ENCODE results near the gene HMCN2. TPM values are rescaled to one million over a fixed set of nuclear protein-coding genes. Genes with fewer than 3 reads are reported as not detected.

The HMCN2 gene
- total RNA-seq, 2 experiments from 2014 or later: not detected

DNA sequence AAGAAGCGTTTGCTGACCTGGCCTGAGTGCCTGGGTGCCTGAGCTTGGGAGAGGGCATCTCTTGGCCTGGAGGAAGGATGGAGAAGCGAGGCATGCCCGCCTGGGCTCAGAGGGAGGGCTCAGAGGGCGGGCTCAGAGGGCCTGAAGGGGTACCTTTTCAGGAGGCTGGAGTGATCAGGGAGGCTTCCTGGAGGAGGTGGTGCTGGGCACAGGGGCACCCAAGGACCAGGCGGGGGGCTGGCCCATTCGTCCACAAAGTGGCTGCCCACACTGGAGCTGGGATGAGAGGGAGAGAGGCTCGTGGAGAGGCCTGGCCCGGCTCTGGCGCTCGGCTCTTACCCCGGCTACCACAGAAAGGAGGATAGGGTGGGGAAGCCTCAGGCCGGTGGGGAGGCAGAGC lies 212.0 kb downstream of the HMCN2 start:
- POLR2A ChIA-PET: interaction anchor here (0.6 kb wide), 1 partner anchor 73 kb away, joined by 4 read pairs; no protein-coding TSS in a partner anchor

DNA sequence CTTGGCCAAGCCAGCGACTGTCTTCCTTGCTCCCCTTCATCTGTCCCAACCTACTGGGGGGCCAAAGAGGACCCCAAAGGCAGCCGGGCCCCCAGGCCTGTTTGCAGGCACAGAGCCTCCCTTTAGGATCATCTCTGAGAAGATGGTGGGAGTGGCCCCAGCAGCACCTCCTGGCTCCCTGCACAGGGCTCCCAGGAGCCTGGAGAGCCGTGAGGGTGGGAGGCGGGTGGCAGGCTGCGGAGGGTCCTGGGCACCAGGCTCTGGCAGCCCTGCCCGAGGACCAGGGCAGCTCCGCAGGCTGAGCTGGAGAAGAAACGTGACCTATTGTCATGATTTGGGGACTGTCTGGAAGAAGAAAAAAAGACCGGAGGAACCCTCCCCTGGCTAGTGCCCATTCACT lies 212.6 kb downstream of the HMCN2 start:
- Histone ChIP-seq H3K4me3 (ENCODE audit: low read depth, low read length, poor library complexity, severe bottlenecking) (no peak overlapping the region), H3K79me2 (ENCODE audit: insufficient read depth, low read depth, low read length) (no peaks in the 10 kb centered on the region), H4K20me1 (ENCODE audit: insufficient read depth, low read length) (no peaks in the 10 kb centered on the region), H3K9me2 (ENCODE audit: insufficient read depth, low read length) (no peaks in the 10 kb centered on the region), H3K36me3 (ENCODE audit: insufficient read depth, low read length) (no peaks in the 10 kb centered on the region), H3K9me3 (ENCODE audit: low read length) (no peaks in the 10 kb centered on the region), H3K4me2 (ENCODE audit: low read length) (no peak overlapping the region), H3K27ac (ENCODE audit: low read depth, low read length, poor library complexity, severe bottlenecking) (no peak overlapping the region), H3K4me1 (ENCODE audit: insufficient read depth, low read length, poor library complexity, severe bottlenecking) (no peaks in the 10 kb centered on the region), H2AFZ (ENCODE audit: low read length) (no peak overlapping the region)
- CTCF ChIA-PET (ENCODE audit: unreplicated experiment): no interaction called here
- TF ChIP-seq EZH2phosphoT487 (IDR thresholded peaks at IDR 0.05; ENCODE audit: borderline replicate concordance, low read depth, low read length): no peak
- TF ChIP-seq, protein P1, sequence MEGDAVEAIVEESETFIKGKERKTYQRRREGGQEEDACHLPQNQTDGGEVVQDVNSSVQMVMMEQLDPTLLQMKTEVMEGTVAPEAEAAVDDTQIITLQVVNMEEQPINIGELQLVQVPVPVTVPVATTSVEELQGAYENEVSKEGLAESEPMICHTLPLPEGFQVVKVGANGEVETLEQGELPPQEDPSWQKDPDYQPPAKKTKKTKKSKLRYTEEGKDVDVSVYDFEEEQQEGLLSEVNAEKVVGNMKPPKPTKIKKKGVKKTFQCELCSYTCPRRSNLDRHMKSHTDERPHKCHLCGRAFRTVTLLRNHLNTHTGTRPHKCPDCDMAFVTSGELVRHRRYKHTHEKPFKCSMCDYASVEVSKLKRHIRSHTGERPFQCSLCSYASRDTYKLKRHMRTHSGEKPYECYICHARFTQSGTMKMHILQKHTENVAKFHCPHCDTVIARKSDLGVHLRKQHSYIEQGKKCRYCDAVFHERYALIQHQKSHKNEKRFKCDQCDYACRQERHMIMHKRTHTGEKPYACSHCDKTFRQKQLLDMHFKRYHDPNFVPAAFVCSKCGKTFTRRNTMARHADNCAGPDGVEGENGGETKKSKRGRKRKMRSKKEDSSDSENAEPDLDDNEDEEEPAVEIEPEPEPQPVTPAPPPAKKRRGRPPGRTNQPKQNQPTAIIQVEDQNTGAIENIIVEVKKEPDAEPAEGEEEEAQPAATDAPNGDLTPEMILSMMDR (conservative IDR thresholded peaks at IDR 0.05; ENCODE audit: low read length): no peak
- BruUV-seq (replicated peaks): no TSS peak
- no peak for DNase-seq (ENCODE audit: low spot score)
- POLR2A ChIA-PET: interaction anchor here (0.6 kb wide), 1 partner anchor 1406 kb away, joined by 3 read pairs; no protein-coding TSS in a partner anchor
- intact Hi-C loops (cut with micrococcal nuclease; ENCODE audit: unreplicated experiment): no loop called here

More for the DNA sequence above, 212.0 kb downstream of the HMCN2 start:
- Histone ChIP-seq H2AFZ (ENCODE audit: low read length) (no peak overlapping the region), H3K4me3 (ENCODE audit: low read depth, low read length, poor library complexity, severe bottlenecking) (no peak overlapping the region), H3K4me2 (ENCODE audit: low read length) (no peak overlapping the region), H3K27ac (ENCODE audit: low read depth, low read length, poor library complexity, severe bottlenecking) (no peak overlapping the region), H3K9me2 (ENCODE audit: insufficient read depth, low read length) (no peaks in the 10 kb centered on the region), H3K79me2 (ENCODE audit: insufficient read depth, low read depth, low read length) (no peaks in the 10 kb centered on the region), H3K4me1 (ENCODE audit: insufficient read depth, low read length, poor library complexity, severe bottlenecking) (no peaks in the 10 kb centered on the region), H4K20me1 (ENCODE audit: insufficient read depth, low read length) (no peaks in the 10 kb centered on the region), H3K9me3 (ENCODE audit: low read length) (no peaks in the 10 kb centered on the region), H3K36me3 (ENCODE audit: insufficient read depth, low read length) (no peaks in the 10 kb centered on the region)
- CTCF ChIA-PET (ENCODE audit: unreplicated experiment): no interaction called here
- intact Hi-C loops (cut with micrococcal nuclease; ENCODE audit: unreplicated experiment): no loop called here
- BruUV-seq (replicated peaks): no TSS peak
- TF ChIP-seq, protein P1 (conservative IDR thresholded peaks at IDR 0.05; ENCODE audit: low read length): no peak
- no peak for TF ChIP-seq EZH2phosphoT487 (IDR thresholded peaks at IDR 0.05; ENCODE audit: borderline replicate concordance, low read depth, low read length)
- no peak for DNase-seq (ENCODE audit: low spot score)

DNA sequence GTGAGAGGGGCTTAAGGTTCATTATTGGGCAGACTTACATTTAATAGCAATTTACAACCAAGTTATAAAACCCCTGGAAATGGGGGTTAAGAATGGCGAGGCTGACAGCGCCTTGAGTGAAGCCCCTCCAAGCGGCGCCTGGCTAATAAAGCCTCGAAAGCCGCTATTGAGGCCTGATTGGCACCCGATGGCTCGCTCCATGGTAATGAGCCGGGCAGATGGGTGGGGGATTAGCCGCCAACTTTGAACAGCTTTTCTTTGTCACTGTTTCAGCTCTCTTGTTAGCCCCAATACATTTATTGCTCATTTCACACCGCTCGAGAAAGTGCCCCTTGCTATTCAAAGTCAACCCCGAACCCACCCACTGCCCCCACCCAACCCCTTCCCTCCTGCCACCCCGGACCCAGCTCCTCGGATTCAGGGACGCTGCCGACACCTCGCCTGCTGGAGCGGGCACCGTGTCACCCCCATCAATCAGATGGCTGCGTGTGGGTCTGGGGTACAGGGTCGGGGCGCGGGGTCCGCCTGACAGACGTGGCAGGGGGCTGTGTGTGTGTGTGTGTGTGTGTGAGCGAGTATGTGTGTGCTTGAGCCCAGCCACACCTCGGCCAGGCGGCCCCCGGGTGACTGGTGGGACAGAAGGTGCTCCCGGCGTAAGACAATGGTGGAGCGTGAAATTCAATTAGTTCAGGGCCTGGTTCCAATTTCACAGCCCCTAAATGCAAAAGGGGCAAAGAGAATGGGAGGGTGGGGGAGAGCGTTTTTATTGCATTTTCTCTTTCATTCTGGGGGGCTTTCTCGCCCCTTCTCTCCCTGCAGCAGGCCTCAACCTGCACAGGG lies 213.4 kb downstream of the HMCN2 start:
- no TSS peak for BruUV-seq (replicated peaks)
- CTCF ChIA-PET (ENCODE audit: unreplicated experiment): no interaction called here
- Histone ChIP-seq H3K9me2 (ENCODE audit: insufficient read depth, low read length) (no peaks in the 10 kb centered on the region), H3K4me3 (ENCODE audit: low read depth, low read length, poor library complexity, severe bottlenecking) (no peak overlapping the region), H3K27ac (ENCODE audit: low read depth, low read length, poor library complexity, severe bottlenecking) (no peak overlapping the region), H3K4me2 (ENCODE audit: low read length) (no peak overlapping the region), H2AFZ (ENCODE audit: low read length) (no peak overlapping the region), H3K79me2 (ENCODE audit: insufficient read depth, low read depth, low read length) (no peaks in the 10 kb centered on the region), H4K20me1 (ENCODE audit: insufficient read depth, low read length) (no peaks in the 10 kb centered on the region), H3K4me1 (ENCODE audit: insufficient read depth, low read length, poor library complexity, severe bottlenecking) (no peaks in the 10 kb centered on the region), H3K36me3 (ENCODE audit: insufficient read depth, low read length) (no peaks in the 10 kb centered on the region), H3K9me3 (ENCODE audit: low read length) (no peaks in the 10 kb centered on the region)
- no peak for TF ChIP-seq EZH2phosphoT487 (IDR thresholded peaks at IDR 0.05; ENCODE audit: borderline replicate concordance, low read depth, low read length)
- TF ChIP-seq, protein P1 (conservative IDR thresholded peaks at IDR 0.05; ENCODE audit: low read length): no peak
- POLR2A ChIA-PET: interaction anchor here (0.6 kb wide), 1 partner anchor 1405 kb away, joined by 3 read pairs; no protein-coding TSS in a partner anchor
- intact Hi-C loops (cut with micrococcal nuclease; ENCODE audit: unreplicated experiment): no loop called here
- no peak for DNase-seq (ENCODE audit: low spot score)

Data from OCI-LY7 (cell line).